ENCODE data around the gene FAM187B. TPM values are rescaled to one million over a fixed set of nuclear protein-coding genes. Genes with fewer than 3 reads are reported as not detected.

Gene FAM187B
- total and polyA plus RNA-seq, 2 of the 4 experiments (the other 2 are of a cell fraction): not detected

- intact Hi-C loops (cut with micrococcal nuclease): no loop called here
Measured at GRCh38 chr19:35270381-35270811, 41.9 kb upstream of the FAM187B start.

More at GRCh38 chr19:35270381-35270811, 41.9 kb upstream of the FAM187B start:
- H3K79me1 ChIP-seq (ENCODE audit: low read depth in 1 of 2, low read length in 2 of 2): peaks cover 14 to 45% of the 10 kb centered on the region in 2 experiments
- peaks cover 40% of the 10 kb centered on the region for H3K36me3 ChIP-seq (ENCODE audit: control insufficient read depth, insufficient read depth, low read length)
- H4K91ac ChIP-seq (ENCODE audit: insufficient read depth, low read depth, low read length): no peak overlapping the region
- H2BK15ac ChIP-seq (ENCODE audit: low read depth, low read length): no peak overlapping the region
- ChIA-PET POLR2A (ENCODE audit: unreplicated experiment) (no interaction called here), CTCF (interaction anchor here (1.3 kb wide), 1 partner anchor 116 kb away, joined by 3 read pairs; no protein-coding TSS in a partner anchor)
- no peak overlapping the region for H2BK5ac ChIP-seq (ENCODE audit: low read depth, low read length, poor library complexity, severe bottlenecking)
- no peaks in the 10 kb centered on the region for H4K20me1 ChIP-seq (ENCODE audit: insufficient read depth, low read length)
- H2BK120ac ChIP-seq (ENCODE audit: low read depth, low read length): no peak overlapping the region
- no peak overlapping the region for H2BK20ac ChIP-seq (ENCODE audit: low read depth, low read length)
- no peak overlapping the region for H3K9ac ChIP-seq (ENCODE audit: low read depth, low read length)
- no CpG with 5 or more reads among the region's 16 CpGs for WGBS, 2 experiments (ENCODE audit: extremely low coverage in 2 of 2, insufficient read length in 1 of 2)
- DNase-seq (no peak), ATAC-seq (ENCODE audit: low read depth) (no peak)
- H3K56ac ChIP-seq (ENCODE audit: extremely low read depth, insufficient read depth, low read length): no peak overlapping the region
- H4K8ac ChIP-seq (ENCODE audit: low read depth in 2 of 2, low read length in 2 of 2): no peak overlapping the region
- H4K5ac ChIP-seq (ENCODE audit: low read depth, low read length): no peak overlapping the region
- no TSS peak for BruUV-seq (replicated peaks)
- no peaks in the 10 kb centered on the region; the same call in 1 of the 2 replicates for H3K9me1 ChIP-seq (ENCODE audit: insufficient read depth, low read length)
- TF ChIP-seq SMC3 (IDR thresholded peaks at IDR 0.05; ENCODE audit: low read depth, low read length) (no peak), POLR2A (IDR thresholded peaks at IDR 0.05; ENCODE audit: low read depth, low read length) (no peak), RAD21 (IDR thresholded peaks at IDR 0.05; ENCODE audit: low read length) (no peak), BHLHE40 (IDR thresholded peaks at IDR 0.05; ENCODE audit: low read depth, low read length) (no peak), RCOR1 (IDR thresholded peaks at IDR 0.05; ENCODE audit: insufficient replicate concordance, low read length) (no peak), CTCF (conservative IDR thresholded peaks at IDR 0.05; ENCODE audit: low read depth, low read length) (no peak), ELK1 (IDR thresholded peaks at IDR 0.05; ENCODE audit: borderline replicate concordance, low read depth, low read length) (no peak), RFX5 (IDR thresholded peaks at IDR 0.05; ENCODE audit: low read depth, low read length) (no peak), CHD1 (IDR thresholded peaks at IDR 0.05; ENCODE audit: low read depth, low read length) (no peak), MXI1 (IDR thresholded peaks at IDR 0.05; ENCODE audit: borderline replicate concordance, low read depth, low read length) (no peak), MAZ (IDR thresholded peaks at IDR 0.05; ENCODE audit: borderline replicate concordance, low read depth, low read length) (no peak), USF2 (IDR thresholded peaks at IDR 0.05; ENCODE audit: low read depth, low read length) (no peak), NFE2L2 (IDR thresholded peaks at IDR 0.05; ENCODE audit: low read depth, low read length) (no peak)
- H3K27ac ChIP-seq (ENCODE audit: insufficient read depth, low read length): no peak overlapping the region
- in situ Hi-C loops (cut with MboI; ENCODE audit: low sequenced_read_pairs): no loop called here
- H2AK9ac ChIP-seq (replicated peaks; ENCODE audit: low read depth, low read length, poor library complexity): peak overlapping the region; percentile 63
- H3K18ac ChIP-seq (ENCODE audit: low read depth, low read length): no peak overlapping the region
- no peak overlapping the region for H2AK5ac ChIP-seq (ENCODE audit: low read depth, low read length)
- H3K23ac ChIP-seq (ENCODE audit: low read depth, low read length): no peak overlapping the region
- no peak overlapping the region for H2AFZ ChIP-seq (replicated peaks; ENCODE audit: low read length, poor library complexity)
- H3K4me3 ChIP-seq (ENCODE audit: insufficient read depth, low read depth, low read length): no peak overlapping the region
- no peak overlapping the region for H3K4me2 ChIP-seq (ENCODE audit: low read depth, low read length)
- dilution Hi-C loops (cut with HindIII; ENCODE audit: low sequenced_read_pairs, unreplicated experiment): no loop called here
- peaks cover 7% of the 10 kb centered on the region for H3K4me1 ChIP-seq (ENCODE audit: control insufficient read depth, insufficient read depth, low read length)
- H3K27me3 ChIP-seq (ENCODE audit: control insufficient read depth, insufficient read depth, low read length): no peaks in the 10 kb centered on the region
- no peaks in the 10 kb centered on the region for H3K9me3 ChIP-seq (ENCODE audit: control insufficient read depth, insufficient read depth, low read length)
- H3K4ac ChIP-seq (ENCODE audit: low read depth, low read length): no peak overlapping the region
- H3K14ac ChIP-seq (replicated peaks; ENCODE audit: low read depth, low read length): no peak overlapping the region
